H1 (cell line): ENCODE results near the gene GFOD1. TPM values are rescaled to one million over a fixed set of nuclear protein-coding genes. Genes with fewer than 3 reads are reported as not detected.

ENCODE experiments used
- BACH1 ChIP-seq: IDR thresholded peaks from 2 replicates; pipeline ENCODE4 v1.6.1; 2012; ENCODE audit warnings: low read length, improper control_type of control experiment
- CREB1 ChIP-seq: IDR thresholded peaks from 2 replicates; pipeline ENCODE4 v1.6.1; 2012; ENCODE audit warnings: inconsistent platforms
- JUND ChIP-seq: IDR thresholded peaks from 2 replicates; pipeline ENCODE4 v1.6.1; 2011; ENCODE audit warnings: mild to moderate bottlenecking, improper control_type of control experiment, low read length
- KDM1A ChIP-seq: fragments of 200-600, 300-600 bp; sonication (generic); IDR thresholded peaks from 2 replicates; pipeline ENCODE4 v1.7.1; 2016; ENCODE audit warnings: mild to moderate bottlenecking, low read length, borderline replicate concordance
- KDM4A ChIP-seq: IDR thresholded peaks from one replicate; pipeline ENCODE4 v1.7.1; 2012; ENCODE audit warnings: low read depth, mild to moderate bottlenecking, moderate library complexity, low read length, inconsistent platforms; ENCODE audit not compliant: severe bottlenecking
- NRF1 ChIP-seq: IDR thresholded peaks from 2 replicates; pipeline ENCODE4 v1.6.1; 2011; ENCODE audit warnings: mild to moderate bottlenecking, low read depth, low read length, improper control_type of control experiment
- PHF8 ChIP-seq: fragments of 200-600 bp; sonication (generic); conservative IDR thresholded peaks from 2 replicates; pipeline ENCODE4 v1.7.1; 2012; ENCODE audit warnings: low read depth, mild to moderate bottlenecking, inconsistent platforms, low read length, moderate library complexity
- TAF1 ChIP-seq: IDR thresholded peaks from 2 replicates; pipeline ENCODE4 v1.6.1; 2011; ENCODE audit warnings: mild to moderate bottlenecking, low read depth, low read length
- TBP ChIP-seq: IDR thresholded peaks from 2 replicates; pipeline ENCODE4 v1.6.1; 2011; ENCODE audit warnings: low read depth, low read length, improper control_type of control experiment
- TEAD4 ChIP-seq: IDR thresholded peaks from 2 replicates; pipeline ENCODE4 v1.6.1; 2012; ENCODE audit warnings: low read depth, low read length, inconsistent platforms, mixed read lengths
- polyA plus RNA-seq, 7 experiments: library from polyadenylated mRNA; depleted of rRNA in 3 of 7; stranded (reverse) in 5 of 7; unstranded in 2 of 7; fragments of >200 nt in 5 of 7; fragments of 200-250 nt in 2 of 7; gene quantifications; 1 replicate in 5 of 7; 2 replicates in 1 of 7; 4 replicates in 1 of 7; pipeline versions ENCODE4 v1.2.1 to v1.2.3, GENCODE V29; 2011 to 2013; ENCODE audit warnings: missing spikeins in 2 of 7, mixed read lengths in 2 of 7
- total RNA-seq: library from RNA; stranded (reverse); fragmentation: NEBNext Ultra II Directional; extraction: Animal tissue kit (Norgen Biotek cat#: 25700); gene quantifications from 2 replicates; pipeline ENCODE4 v1.2.1, GENCODE V29; 2021

The GFOD1 gene
- total and polyA plus RNA-seq, 2 of the 8 experiments (the other 6 are each of a cell fraction or from before 2014, with no cell fraction given), result 2.5 to 8.8 TPM

- TF ChIP-seq BACH1 (no peak), KDM1A (no peak), NRF1 (no peak), PHF8 (no peak), TAF1 (no peak), TEAD4 (no peak), JUND (no peak), TBP (no peak), KDM4A (no peak), CREB1 (no peak)
- TF ChIP-seq, all 59 proteins: peak for 0
These were observed 72.1 kb downstream of the GFOD1 start (continued) for GRCh38 chr6:13415283-13415682.
